GM19043 (cell line): ENCODE measurements around the gene SV2C.

ENCODE experiments used
- ATAC-seq: cut with Tn5 transposase; IDR thresholded peaks from one replicate; pipeline ENCODE4 v1.9.1; 2021; ENCODE audit warnings: low read depth; ENCODE audit not compliant: unreplicated experiment

Gene SV2C

DNA sequence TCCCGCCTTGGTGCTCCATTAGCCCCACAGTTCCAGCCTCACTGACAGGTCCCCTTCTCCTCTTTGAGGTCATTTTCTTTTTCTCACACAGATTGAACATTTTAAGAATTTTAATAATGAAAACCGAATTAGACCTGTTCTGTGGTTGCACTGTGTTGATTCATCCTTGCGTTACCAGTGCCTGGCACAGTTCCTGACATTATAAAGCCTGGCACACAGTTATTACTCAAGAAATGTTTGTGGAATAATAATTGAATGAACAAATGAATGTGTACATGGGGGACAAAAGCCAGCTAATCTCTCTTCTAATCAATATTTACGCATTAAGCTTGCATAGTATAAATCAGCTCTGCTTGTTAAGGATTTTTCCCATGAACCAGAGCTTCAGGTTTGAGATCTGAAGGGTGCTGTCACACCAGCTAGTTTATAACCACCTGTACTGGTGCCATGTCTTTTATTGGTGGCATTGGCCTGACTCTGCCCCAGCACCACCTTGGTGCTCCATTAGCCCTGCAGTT, 80.0 kb downstream of the SV2C start:
- ATAC-seq: no peak

DNA sequence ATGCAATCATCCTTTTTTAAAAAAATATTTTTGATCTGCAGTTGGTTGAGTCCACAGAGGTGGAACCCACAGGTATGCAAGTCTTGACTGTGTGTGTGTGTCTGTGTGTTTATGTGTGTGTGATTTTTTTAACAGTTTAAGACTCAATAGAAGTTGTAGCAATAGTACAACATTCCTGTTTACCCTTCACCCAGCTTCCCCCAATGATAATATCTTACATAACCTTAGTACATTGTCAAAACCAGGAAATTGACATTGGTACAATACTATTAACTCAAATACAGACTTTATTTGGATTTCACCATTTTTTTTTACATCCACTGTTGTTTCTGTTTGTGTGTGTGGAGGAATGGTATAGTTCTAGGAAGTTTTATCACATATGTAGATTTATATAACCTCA, 81.8 kb downstream of the SV2C start:
- ATAC-seq: no peak

DNA sequence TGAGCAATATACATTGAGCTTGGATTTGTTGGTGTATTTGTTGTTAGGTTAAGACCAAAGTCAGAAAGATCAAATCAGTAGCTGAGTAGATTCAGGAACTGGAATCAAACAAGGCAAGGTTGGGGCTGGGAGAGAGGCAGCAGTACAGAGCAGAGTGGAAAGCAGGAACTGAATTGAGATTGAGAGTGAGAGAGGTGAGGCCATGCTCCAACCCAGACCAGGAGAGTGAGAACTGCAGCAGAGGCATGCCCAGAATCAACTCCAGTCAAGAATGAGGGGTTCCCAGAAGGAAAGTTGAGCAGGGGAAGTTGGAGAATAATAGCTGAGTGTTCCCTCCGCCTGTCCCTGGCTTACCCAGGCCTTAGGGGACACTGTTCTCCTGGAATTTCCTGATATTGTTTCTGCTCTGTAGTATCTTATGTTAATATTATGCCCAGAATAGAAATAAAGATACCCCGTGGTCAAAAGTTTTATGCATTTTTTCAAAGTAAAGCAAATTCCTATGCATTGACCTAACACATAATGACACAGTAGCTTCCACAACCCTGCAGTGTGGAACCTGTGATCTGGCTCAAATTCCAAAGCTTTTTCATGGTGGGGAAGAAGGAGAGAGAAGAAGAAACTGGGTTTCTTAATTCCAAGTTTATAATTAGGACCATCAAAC, 82.7 kb downstream of the SV2C start:
- no peak for ATAC-seq

DNA sequence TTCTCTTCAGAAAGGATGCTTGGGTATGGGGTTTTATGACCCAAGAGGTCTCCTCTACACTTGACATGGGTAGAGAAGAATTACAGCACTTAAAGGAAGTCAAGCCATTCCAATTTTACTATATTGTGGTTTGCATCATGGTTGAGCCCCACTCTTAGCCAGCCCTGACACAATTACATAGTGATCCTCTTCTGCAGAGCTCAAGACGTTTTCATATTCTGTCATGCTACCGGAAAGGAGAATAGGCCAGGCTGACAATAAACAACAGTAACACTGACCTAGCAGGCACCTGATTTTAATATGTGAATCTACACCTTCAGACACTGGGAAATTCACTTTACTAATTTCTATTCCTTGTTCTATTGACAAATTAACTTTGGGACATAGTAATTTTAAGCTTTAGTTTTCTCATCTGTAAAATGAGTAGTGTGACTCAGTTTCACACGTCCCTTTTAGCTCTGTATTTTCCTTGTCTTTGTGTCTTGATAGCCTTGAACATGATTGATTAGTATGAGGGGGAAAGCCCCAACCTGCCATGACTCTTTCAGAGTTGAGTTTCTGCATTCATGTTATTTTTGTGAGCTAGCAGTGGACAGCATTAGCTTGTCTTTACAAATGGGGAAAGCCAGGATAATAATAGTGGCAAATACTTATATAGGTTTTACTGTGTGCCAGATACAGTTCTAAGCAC, 83.8 kb downstream of the SV2C start:
- no peak for ATAC-seq

DNA sequence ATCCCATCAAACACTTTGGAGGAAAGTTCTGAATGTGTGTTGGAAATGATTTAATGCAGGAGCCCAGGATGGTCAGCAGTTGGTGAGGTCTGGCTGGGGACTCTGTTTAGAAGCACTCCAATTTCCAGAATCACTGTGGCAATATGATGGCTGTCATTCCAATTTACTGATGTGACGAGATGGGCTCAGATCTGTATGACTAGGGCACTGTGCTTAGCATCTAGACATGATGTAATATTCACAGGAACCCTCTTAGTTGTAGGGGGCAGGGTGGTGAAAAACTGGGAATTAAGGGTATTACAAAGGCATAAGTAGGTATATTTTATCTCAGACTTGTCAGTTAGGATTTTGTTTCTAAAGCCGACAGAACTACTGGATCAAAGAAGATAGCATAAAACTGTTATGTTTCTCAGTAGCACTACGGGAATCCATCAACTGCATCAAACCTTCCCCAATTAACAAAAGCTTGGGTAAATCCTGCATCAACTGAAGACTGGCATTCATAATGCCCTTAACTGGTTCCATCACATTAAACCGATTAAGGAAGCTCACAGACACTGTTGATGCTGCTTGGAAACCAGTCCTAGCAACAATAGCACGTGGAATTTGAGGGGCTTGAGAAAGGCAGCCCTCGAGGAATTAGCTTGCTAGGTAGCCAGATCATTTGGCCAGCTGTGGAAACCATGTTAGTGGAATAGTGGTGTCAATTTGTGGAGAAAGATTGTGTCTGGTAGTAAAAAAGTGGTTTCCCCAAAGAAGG, 86.1 kb downstream of the SV2C start:
- no peak for ATAC-seq

DNA sequence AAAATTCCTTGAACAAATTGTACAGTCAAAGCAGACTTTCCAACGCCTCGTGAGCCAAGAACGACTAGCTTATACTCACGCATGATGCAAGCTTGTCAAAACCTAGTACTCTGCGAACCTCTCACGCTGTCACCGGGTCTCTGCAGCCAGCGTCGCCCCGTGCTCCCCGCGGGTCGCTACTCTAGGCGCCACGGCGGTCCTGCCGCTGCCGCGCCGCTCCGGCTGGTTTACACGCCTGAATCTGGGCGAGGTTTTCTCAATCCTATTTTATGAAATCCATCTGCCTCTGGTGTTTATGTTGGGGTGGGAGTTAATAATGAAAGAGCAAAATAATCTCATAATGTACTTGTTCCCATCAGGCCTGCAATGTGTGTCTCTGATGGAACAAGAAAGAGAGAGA, 90.9 kb downstream of the SV2C start:
- no peak for ATAC-seq

DNA sequence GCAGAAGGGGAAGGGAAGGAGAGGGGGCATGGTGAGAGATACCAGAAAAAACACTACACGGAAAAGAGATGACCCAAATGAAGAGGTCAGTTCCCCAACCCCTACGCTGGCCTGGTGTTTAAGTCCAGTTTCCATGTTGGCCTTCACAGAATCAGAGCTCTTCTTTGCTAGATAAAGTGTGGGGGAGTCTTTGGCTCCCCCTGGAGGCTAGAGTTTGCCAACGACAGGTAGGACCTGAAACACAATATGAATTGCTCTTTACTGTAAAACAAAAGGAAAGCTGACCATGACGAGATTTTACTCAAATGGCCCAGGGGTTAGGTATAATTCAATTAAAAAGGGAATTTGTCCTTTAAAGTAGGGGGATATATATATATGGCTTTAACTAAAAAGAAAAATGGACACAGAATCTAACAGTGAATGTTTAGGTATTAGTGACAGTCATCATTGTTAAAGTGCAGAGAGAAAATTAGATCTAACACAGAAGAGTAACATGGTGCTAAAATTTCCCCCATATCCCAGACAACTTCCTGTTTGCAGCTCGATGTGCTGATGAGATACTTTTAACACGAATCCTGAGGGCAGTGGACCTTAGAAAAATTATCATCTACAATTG, 92.0 kb downstream of the SV2C start:
- no peak for ATAC-seq

DNA sequence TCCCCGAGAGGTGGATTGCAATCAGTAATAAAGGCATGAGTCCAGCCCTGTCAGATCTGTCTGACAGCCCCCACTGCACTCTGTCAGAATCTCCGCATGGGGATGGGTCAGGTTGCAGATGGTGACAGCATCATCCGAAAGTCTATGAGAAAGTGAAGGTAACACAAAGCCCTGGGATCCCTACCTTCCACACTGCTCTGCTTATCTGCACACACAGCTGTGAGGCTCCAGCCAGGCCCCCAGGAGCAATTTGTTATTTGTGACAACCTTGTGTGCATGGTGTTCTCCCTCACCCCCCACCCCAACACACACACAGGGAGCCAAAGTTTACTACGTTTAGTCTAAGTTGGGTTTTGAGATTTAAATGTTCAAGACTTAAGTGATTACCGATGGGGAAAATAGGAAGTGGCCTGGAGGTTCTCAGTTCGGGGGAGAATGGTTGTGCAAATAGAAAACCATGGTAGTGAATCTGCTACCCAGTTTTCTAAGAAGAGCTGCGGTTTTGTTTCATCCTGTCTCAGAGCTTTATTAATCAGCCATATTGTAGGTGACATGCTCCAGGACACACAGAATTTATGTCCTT, 92.7 kb downstream of the SV2C start:
- peak; percentile 72 for ATAC-seq

DNA sequence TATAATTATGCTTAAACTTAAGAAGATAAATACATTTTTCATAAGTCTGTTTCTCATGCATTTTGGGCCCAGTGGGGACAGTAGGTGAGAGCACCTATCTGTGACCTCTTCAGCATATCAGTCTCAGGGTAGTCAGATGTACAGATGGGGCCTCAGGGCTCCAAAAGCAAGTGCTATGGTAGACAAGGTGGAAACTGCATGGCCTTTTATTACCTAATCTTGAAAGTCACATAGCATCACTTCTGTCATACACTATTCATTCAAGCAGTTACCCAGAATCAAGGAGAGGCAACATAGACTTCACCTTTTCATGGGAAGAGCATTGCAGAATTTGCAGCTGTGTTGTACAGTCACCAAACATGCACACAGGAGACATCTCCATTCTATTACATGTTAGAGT, 94.8 kb downstream of the SV2C start:
- ATAC-seq: no peak

DNA sequence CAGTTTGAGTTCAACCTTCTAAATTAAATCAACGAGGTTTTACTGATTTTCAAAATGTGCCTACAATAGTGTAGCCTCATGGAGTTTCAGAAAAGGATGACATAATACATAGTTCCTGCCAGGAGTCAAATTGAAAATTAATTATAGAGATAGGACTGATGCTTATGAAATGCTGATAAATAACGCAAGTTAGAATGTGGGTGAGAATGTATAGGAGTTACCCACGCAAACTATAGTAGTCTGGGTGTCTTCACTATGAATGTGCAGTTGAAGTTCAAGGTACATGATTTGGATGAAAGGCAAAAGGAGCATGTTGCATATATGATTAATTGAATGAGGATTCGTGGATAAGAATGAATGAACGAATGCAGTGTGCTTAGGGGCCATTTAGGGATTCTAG, 95.7 kb downstream of the SV2C start:
- no peak for ATAC-seq

DNA sequence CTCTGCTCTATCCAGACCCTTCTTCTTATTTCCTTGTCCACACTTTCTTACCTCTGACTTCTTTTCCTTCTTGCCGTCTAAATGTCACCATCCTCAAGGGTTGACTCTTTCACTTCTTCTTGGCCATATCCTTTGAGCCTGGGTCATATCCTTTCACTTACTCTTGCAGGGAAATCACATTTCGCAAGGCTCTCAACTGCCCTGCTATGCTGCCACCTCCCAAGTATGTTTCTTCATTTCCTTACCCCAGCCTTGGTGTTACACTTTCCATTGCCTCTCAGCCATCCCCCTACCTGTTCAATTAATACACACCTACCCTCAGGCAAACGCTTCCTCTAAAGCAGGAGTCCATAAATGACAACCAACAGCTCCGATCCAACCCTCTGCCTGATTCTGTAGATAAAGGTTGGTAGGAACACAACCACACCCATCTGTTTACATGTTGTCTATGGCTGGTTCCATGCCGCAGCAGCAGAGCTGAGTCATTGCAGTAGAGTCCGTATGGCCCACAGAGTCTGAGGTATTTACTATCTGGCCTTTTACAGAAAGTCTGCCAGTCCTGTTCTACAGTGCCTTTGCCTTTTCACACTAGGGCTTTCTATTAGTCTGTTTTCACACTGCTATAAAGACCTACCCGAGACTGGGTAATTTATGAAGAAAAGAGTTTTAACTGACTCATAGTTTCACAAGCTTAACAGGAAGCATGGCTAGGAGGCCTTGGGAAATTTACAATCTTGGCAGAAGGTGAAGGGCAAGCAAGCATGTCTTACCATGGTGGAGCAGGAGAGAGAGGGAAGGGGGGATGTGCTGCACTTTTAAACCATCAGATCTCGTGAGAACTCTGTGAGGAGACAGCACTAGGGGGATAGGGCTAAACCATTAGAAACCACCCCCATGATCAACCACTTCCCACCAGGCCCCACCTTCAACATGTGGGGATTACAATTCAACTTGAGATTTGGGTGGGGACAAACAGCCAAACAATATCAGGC, 97.9 kb downstream of the SV2C start:
- no peak for ATAC-seq

DNA sequence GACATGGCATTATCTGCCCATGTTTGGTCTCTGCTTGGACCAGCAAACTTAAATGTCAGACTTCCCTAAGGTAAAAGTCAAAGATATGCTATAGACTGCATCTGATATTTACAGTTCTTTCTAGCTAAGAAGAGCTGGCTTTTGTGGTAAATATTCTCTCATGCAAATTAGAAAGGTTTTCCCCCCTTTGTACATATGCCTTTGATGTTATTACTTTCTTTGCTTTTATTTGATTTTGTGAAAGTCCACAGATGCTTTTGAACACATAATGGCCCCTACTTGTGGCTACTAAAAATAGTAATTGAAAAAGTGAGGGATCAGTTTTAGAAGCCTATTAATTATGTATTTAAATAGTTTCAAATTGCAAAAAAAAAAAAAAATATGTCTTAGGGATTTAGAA, 104.2 kb downstream of the SV2C start:
- ATAC-seq: no peak

DNA sequence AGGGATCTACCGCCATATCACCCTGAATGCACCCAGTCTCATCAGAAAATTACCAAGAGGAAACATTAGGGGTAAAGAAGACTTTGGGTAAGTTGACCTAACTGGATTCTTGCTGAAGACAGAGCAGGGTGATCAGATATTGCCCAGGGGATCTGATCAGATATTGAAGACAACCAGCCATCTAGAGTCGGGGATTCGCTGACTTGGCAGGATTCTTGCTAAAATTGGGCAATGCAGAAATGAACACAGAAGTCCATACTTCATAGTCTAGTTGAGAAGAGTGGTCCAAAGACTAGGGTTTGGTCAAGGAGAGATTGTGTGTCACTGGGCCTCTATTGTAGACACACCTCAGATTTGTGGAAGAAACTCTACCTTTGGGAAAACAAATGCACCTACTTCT, 107.2 kb downstream of the SV2C start:
- no peak for ATAC-seq

DNA sequence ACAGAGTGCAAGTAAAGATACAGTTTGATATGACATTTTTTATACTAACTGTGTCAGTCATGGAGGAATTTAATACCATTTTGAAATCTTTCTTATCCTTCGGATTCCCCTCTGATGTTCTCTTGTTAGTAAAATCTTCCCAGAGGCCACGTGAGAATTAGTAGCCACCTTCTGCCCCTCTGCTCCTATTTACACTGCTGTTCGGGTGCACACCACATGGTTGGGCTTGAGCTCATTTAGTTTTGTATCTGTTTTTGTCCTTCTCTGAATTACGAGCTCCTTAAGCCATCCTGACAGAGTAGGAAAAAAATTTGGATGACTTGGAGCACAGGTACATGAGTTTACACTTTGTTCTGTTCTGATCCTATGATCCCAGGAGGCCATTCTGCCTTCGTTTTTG, 109.7 kb downstream of the SV2C start:
- ATAC-seq: no peak

DNA sequence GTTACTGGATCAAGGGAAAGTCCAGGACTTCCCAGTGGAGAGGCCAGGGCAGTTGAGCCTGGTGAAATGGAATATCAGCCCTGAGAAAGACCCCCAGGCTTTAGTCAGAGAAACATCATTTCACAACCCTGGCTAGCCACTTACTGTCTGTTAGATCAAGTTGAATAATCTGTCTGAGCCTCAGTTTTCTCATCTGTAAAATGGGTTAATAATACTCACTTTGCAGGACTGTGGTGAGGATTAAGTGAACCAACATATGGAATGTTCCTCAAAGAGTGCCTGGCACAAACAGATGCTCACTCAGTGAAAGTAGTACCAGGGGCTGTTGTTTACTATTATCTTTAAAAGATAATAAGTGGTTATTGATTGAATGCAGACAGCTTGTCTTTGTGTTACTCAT, 110.5 kb downstream of the SV2C start:
- ATAC-seq: no peak

DNA sequence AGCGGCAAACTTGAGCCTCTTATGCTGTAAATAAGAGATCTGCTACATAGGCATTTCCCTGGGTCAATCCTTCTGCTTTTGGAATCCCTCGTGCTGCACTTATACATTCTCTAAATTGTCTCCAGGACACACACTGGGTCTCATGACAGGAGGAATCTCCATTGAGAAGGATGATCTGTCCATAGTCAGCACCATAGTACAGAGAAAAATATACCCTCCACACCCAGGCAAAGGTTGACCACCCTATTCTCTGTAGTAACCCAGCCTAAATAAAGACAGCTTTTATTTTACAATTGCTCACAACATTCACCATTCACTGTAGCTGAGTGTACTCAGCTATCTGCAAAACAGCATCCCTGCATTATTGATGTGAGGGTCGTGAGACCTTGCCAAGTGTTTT, 111.2 kb downstream of the SV2C start:
- no peak for ATAC-seq

DNA sequence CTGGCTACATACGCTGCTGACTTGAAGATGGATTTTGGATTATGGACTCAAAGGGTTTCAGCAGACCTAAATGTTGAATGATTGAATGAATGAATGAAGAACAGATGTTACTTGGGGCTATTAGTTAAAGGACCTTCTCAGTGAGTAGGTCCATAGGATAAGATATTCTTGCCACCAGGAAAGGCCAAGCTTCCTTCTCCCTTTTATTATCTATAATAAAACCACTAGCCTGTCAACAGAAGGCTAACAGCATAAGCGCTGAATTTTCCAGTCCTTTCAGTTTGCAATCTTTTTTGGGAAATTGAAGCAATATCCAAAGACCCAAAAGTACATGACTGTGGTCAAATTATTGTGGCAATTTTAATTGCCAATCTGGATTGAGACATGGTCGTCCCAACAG, 113.3 kb downstream of the SV2C start:
- ATAC-seq: no peak

DNA sequence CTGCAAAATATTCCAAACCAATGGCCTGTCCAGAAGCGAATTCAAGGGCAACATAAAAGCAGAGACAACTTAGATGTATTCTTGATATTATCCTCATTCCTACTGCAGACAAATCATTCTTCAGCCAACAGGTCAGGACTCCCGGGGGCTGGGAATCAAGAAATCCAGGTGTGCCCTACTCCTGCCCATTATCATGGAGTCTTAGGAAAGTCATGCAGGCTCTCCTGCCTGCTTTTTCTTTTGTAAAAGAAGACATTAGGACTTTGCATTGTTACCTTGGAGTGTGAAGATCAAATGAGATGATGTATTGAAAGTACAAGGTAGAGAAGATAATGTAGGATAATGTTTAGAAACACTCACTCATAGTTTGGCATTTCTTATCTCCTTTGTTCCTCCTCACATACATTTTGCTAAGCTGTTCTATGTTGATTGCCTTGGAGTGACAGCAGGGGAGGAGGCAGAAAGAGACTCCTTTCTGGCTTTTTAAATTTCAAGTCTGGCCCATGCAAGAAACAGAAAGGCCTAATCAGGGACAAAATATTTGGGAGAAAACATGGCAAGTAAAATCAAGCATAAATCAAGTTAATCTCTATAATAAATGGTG, 113.8 kb downstream of the SV2C start:
- no peak for ATAC-seq

DNA sequence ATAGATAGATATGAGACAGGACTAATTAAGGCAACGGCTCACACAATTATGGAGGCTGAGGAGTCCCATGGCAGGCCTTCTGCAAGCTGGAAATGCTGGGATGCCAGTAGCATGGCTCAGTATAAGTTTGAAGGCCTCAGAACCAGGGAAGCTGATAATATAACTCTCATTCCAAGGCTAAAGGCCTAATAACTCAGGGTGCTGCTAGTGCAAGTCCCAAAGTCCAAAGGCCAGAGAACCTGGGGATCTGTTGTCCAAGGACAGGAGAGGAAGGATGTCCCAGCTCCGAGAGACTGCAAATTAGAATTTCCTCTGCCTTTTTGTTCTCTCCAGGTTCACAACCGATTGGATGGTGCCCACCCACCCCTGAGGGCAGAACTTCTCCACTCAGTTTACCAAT, 114.5 kb downstream of the SV2C start:
- ATAC-seq: no peak
